HG03520 (cell line): ENCODE data around the gene OSCAR.

ENCODE experiments used
- ATAC-seq: cut with Tn5 transposase; IDR thresholded peaks from one replicate; pipeline ENCODE4 v1.9.1; 2021; ENCODE audit warnings: mild to moderate bottlenecking, moderate library complexity; ENCODE audit not compliant: unreplicated experiment

OSCAR gene

DNA sequence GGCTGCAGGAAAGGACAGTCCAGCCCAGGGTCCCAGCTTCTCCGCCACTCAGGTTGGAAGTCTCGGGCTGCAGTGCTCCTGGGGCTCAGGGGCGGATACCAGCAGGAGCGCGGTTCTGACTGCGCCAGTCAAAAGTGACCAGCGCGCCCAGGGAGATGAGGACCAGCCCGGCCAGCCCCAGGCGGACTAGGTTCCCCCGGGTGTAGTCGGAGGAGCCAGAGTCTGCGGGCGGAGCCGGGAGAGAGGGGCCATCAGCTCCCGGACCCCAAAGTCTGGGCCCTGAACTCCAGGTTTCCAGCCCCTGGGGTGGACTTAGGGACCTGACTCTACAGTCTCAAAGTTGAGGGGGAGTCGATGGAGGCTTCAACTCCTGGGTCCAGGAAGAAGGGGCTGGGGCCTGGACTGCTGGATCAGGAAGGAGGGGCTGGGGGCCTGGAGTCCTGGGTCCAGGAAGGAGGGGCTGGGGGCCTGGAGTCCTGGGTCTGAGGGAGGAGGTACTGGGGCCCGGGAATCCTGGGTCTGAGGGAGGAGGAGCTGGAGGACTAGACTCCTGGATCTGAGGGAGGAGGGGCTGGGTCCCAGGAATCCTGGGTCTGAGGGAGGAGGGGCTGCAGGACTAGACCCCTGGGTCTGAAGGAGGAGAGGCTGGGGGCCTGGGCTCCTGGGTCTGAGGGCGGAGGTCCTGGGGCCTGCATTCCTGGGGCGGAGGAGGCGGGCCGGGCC lies 5.3 kb downstream of the OSCAR start:
- ATAC-seq: no peak

DNA sequence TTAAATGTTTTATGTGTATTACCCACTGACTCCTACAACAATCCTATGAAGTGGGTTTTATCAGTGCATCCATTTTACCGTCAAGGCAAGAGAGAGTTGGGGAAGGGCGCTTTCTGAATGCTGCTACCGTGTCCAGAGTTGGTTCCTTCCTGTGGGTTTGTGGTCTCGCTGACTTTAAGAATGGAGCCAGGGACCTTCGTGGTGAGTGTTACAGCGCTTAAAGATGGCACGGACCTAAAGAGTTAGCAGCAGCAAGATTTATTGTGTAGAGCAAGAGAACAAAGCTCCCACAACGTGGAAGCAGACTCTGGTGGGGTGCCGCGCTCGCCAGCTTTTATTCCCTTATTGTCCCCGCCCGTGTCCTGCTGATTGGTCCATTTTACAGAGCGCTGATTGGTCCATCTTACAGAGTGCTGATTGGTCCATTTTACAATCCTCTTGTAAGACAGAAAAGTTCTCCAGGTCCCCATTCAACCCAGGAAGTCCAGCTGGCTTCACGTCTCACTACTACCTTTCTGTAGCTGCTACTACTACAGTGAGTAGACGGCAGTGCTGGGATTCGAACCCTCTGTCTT lies 6.1 kb downstream of the OSCAR start:
- no peak for ATAC-seq

DNA sequence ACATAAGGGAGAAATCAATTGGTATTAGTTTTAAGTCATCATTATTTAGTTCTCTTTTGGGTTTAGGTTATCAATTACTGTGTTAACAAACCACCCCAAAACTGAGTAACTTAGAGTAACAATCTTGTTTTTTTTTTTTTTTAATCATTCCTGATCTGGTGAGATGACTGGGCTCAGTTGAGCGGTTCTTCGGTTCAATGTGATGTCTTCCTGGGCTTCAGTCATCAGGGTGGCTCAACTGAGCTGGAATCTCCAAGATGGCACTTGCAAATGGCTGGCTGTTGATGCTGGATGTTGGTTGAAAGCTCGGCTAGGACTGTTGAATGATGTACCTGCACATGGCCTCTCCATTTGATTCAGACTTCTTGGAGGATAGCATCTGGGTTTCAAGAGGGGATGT lies 16.2 kb downstream of the OSCAR start:
- ATAC-seq: no peak

DNA sequence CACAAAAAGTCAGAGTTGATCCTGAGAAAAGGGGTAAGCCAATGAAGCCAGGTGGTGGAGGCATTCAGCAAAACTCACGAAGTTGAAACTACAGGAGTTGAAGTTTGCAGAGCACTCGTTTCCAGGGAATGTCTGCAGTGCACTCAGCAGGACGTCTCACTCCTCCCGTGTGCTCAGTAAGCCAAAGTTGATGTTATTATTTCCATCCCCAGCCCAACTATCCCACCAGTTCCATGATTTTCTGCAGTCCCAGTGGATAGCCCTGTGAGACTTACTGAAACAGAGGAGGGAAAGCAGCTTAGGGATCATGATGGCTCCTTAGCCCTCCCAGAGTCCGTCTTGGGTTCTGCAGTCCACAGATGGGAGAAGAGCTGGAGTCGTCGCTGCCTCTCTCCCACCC lies 19.6 kb downstream of the OSCAR start, which contains the start of gene TARM1:
Gene TARM1, minus strand, starts transcription at position 334 of the 400 bp plus-strand sequence. Its CDS starts 25 bp downstream, at position 309.
- ATAC-seq: no peak

DNA sequence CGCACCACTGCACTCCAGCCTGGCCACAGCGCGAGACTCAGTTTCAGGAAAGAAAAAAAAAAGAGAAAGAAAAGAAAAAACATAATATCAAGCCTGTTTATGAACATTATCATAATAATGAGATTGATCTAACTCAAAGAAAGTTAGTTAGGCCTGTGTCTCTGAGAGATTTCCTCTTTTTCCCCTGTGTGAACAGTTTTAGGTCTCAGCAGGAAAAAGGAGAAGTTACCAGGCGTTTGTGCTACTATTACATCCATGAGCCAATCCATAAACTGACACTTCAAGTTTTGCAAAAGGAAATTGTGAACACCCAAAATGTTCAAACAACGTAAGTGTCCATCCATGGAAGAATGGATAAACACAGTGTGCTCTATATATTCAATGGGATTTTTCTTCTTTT lies 23.3 kb downstream of the OSCAR start:
- no peak for ATAC-seq

DNA sequence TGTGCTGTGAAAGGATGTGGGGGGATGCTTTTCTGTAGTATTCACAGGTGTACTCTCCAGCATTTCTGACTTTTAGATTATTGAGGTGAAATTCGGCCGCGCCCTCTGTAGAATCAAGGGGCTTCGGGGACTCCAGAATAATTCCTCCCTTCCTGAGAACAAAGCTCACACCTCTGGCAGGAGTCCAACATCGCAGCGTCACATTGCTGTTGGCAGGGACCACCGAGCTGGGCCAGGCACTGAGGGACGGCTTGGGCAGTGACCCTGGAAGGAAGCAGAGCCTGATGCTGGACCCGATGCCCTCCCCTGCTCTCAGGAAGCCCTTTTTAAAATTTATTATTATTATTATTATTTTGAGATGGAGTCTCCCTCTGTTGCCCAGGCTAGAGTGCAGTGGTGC lies 25.8 kb downstream of the OSCAR start:
- no peak for ATAC-seq

DNA sequence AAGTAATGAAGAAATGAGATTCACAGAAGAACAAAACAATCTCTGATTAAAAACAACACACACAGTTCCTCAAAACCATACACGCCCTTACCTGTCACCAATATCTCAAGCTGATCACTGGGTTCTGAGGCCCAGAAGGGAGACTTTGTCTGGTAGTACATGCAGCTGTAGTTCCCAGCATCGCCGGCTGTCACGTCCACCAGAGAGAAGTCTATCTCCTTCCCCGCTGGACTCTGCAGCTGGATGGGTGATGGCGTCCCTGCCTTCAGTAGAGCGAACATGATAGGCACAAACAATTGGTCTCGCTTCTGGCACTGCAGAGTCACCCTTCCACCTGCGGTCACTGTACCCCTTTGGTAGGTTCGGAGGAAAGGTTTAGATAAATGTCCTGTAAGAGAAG lies 26.8 kb downstream of the OSCAR start:
- ATAC-seq: no peak

DNA sequence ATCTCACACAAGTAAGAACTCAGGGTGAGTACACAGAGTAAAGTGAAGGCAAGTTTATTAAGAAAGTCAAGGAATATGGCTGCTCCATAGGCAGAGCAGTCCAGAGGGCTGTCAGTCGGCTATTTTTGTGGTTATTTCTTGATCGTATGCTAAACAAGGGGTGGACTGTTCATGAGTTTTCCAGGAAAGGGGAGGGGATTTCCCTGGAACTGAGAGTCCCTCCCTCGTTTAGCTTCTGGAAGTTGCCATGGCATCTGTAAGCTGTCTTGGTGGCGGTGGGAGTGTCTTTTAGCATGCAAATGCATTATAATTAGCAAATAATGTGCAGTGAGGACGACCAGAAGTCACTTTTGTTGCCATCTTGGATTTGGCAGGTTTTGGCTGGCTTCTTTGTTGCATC lies 31.1 kb downstream of the OSCAR start:
- no peak for ATAC-seq

DNA sequence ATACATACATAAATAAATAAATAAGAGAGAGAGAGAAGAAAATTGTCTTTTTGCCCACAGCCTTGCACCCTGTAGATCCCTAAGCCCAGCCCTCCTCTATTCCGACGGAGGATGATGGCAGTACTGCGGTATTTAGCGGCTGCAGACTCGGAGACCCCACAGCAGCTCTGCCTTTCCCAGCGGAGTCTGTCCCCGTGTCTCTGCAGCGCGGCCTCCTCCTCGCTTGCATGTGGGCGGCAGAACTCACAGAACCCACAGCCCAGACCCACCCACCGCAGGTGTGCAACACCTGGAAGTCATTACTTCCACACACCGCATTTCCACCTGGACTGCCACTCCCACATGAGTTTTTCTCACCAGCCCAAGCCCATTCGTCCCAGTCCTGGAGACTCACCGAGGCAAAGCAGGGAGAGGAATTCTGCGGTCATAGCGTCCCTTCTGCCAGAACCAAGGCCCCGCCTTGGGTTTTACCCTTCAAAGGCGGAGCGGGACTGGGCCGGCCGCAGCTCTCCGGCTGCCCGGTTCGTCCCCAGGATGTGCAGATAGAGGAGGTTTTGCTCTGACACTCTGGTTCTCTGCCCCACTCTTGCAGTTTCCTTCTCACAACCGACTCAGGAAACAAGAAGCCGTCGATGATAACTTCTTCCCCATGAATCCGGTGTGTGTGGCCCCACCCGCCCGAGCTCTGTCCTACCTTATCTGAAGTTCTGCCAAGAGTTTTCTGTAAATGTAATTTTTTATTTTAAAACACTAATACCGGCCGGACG lies 37.1 kb downstream of the OSCAR start, which contains the start of gene VSTM1:
Gene VSTM1, minus strand, starts transcription at position 548 of the 767 bp plus-strand sequence. Its CDS starts 120 bp downstream, at position 428.
- ATAC-seq: no peak

DNA sequence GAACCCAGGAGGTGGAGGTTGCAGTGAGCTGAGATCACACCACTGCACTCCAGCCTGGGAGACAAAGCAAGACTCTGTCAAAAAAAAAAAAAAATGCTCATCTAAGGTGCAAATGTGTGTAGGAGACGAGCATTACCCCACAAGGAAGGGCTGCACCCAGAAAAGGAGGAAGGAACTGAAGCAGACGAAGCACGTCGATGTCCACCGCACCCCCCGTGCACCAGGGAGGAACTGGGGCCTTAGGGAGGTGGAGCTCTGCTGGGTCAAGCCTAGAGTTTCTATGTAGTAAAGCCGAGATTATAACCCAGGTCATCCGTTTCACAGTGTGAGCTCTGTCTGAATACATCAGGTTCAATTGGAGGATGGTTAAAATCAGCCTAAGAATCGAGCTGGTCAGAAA lies 38.0 kb downstream of the OSCAR start:
- no peak for ATAC-seq

DNA sequence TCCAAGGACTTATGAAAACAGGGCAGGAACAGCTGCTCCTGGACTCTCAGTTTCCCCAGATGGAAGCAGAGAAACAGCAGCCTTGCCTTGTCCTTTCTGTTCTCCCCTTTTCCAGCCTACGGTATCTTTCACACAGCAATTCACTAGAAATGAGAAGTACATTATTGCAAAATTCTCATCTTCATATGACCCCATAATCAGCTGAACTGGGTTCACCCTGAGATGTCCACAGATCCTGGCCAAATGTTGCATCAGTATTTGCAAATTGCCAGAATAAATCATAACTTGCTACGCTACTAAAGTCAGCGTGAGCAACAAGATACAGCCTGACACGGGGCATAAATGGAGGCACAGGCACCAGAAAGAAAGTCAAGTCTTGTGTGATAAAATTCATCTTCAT lies 53.0 kb downstream of the OSCAR start:
- ATAC-seq: no peak

DNA sequence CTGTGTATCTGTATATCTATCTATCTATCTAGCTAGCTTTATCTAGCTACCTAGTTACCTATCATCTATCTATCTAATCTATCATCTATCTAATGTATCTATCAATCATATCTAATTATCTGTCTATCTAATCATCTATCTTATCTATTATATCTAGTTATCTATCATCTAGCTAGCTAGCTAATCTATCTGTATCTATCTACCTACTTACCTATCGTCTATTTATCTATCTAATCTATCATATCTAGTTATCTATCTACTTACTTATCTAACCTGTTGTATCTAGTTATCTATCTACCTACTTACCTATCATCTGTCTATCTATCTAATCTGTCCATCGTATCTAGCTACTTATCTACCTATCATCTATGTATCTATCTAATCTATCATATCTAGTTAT lies 54.8 kb downstream of the OSCAR start:
- ATAC-seq: no peak
